RWPE2 (cell line): ENCODE results near the gene PEX11B.

Source experiments
- ATAC-seq: fragments of 200-7000 bp; cut with Tn5 transposase; 3 replicates; pipeline ENCODE4 v1.9.1; 2021; ENCODE audit warnings: low read depth
- DNase-seq: peaks from one replicate; pipeline ENCODE4 v3.0.0-alpha.2; 2020; ENCODE audit warnings: low spot score
- H3K27ac ChIP-seq: fragments of 450-650 bp; 2 replicates; pipeline ENCODE4 v1.5.1; 2017; ENCODE audit warnings: mild to moderate bottlenecking; ENCODE audit not compliant: poor library complexity, severe bottlenecking
- H3K27me3 ChIP-seq: fragments of 250-450 bp; sonication (Bioruptor Pico); 2 replicates; pipeline ENCODE4 v1.5.1; 2021; ENCODE audit warnings: mild to moderate bottlenecking, moderate library complexity; ENCODE audit not compliant: insufficient read depth, poor library complexity, severe bottlenecking
- H3K36me3 ChIP-seq: fragments of 250-450 bp; sonication (Bioruptor Pico); 2 replicates; pipeline ENCODE4 v1.5.1; 2020; ENCODE audit warnings: low read depth, mild to moderate bottlenecking, moderate library complexity
- H3K4me1 ChIP-seq: fragments of 250-450 bp; sonication (Bioruptor Pico); 2 replicates; pipeline ENCODE4 v1.5.1; 2021; ENCODE audit warnings: mild to moderate bottlenecking, moderate library complexity; ENCODE audit not compliant: insufficient read depth, poor library complexity, severe bottlenecking
- H3K4me3 ChIP-seq: fragments of 250-450 bp; sonication (Bioruptor Pico); 2 replicates; pipeline ENCODE4 v1.5.1; 2021; ENCODE audit warnings: mild to moderate bottlenecking, moderate library complexity; ENCODE audit not compliant: severe bottlenecking
- H3K9me3 ChIP-seq: fragments of 250-450 bp; sonication (Bioruptor Pico); 2 replicates; pipeline ENCODE4 v1.5.1; 2021; ENCODE audit warnings: mild to moderate bottlenecking, moderate library complexity; ENCODE audit not compliant: severe bottlenecking
- CTCF ChIP-seq: fragments of 450-650 bp; IDR thresholded peaks from one replicate; pipeline ENCODE4 v1.5.1; 2017; ENCODE audit warnings: mild to moderate bottlenecking, moderate library complexity; ENCODE audit not compliant: poor library complexity, severe bottlenecking

PEX11B gene

GRCh38 chr1:145960468-145961108 is 42.1 kb upstream of the PEX11B start:
- Histone ChIP-seq H3K9me3 (no peaks in the 10 kb centered on the region), H3K27ac (no peak overlapping the region), H3K36me3 (no peaks in the 10 kb centered on the region), H3K4me1 (peaks cover 21% of the 10 kb centered on the region), H3K4me3 (no peak overlapping the region), H3K27me3 (no peaks in the 10 kb centered on the region)
- DNase-seq (no peak), ATAC-seq (no peak)
- TF ChIP-seq CTCF = no peak

GRCh38 chr1:145959957-145960467 is 41.5 kb upstream of the PEX11B start:
- Histone ChIP-seq H3K27ac (no peak overlapping the region), H3K4me1 (peaks cover 21% of the 10 kb centered on the region), H3K9me3 (no peaks in the 10 kb centered on the region), H3K4me3 (no peak overlapping the region), H3K27me3 (no peaks in the 10 kb centered on the region), H3K36me3 (no peaks in the 10 kb centered on the region)
- TF ChIP-seq CTCF = no peak
- no peak for DNase-seq
- ATAC-seq = no peak

GRCh38 chr1:145959333-145959732 is 40.8 kb upstream of the PEX11B start:
- Histone ChIP-seq H3K4me3 (no peak overlapping the region), H3K36me3 (no peaks in the 10 kb centered on the region), H3K9me3 (no peaks in the 10 kb centered on the region), H3K27me3 (no peaks in the 10 kb centered on the region), H3K4me1 (peaks cover 21% of the 10 kb centered on the region), H3K27ac (no peak overlapping the region)
- no peak for TF ChIP-seq CTCF
- ATAC-seq (no peak), DNase-seq (no peak)

GRCh38 chr1:145958734-145959133 is 40.2 kb upstream of the PEX11B start:
- no peak for TF ChIP-seq CTCF
- ATAC-seq = no peak
- Histone ChIP-seq H3K27ac (no peak overlapping the region), H3K36me3 (no peaks in the 10 kb centered on the region), H3K4me1 (peaks cover 17% of the 10 kb centered on the region), H3K9me3 (no peaks in the 10 kb centered on the region), H3K27me3 (no peaks in the 10 kb centered on the region), H3K4me3 (no peak overlapping the region)
- no peak for DNase-seq
